ENCODE results near the gene KRTAP4-11. TPM values are rescaled to one million over a fixed set of nuclear protein-coding genes. Genes with fewer than 3 reads are reported as not detected.

The KRTAP4-11 gene
- total and polyA plus RNA-seq, 10 of the 15 experiments (the other 5 are each of a cell fraction or from before 2014, with no cell fraction given), result not detected

- Histone ChIP-seq H3K27ac (ENCODE audit: control insufficient read depth, insufficient read depth) (no peak overlapping the region), H3K4me1 (ENCODE audit: control insufficient read depth, insufficient read depth, low read length) (no peaks in the 10 kb centered on the region), H3K79me2 (ENCODE audit: control insufficient read depth, insufficient read depth, low read length) (no peaks in the 10 kb centered on the region), H2AFZ (ENCODE audit: control insufficient read depth, low read depth, low read length) (no peak overlapping the region), H3K36me3 (ENCODE audit: control insufficient read depth in 2 of 2, insufficient read depth in 2 of 2, low read length in 1 of 2) (no peaks in the 10 kb centered on the region), H3K4me3 (no peak overlapping the region), H4K20me1 (ENCODE audit: control insufficient read depth, insufficient read depth) (no peaks in the 10 kb centered on the region), H3K9ac (ENCODE audit: control insufficient read depth, insufficient read depth, low read length) (no peak overlapping the region), H3K27me3 (replicated peaks in 1 of 2; ENCODE audit: control insufficient read depth in 2 of 2, insufficient read depth in 2 of 2, low read length in 1 of 2) (no peaks in the 10 kb centered on the region; a peak in 2 of 4 replicates), H3K4me2 (ENCODE audit: control insufficient read depth, insufficient read depth) (no peak overlapping the region), H3K9me3 (replicated peaks; ENCODE audit: control insufficient read depth, insufficient read depth, low read length) (no peaks in the 10 kb centered on the region)
- ChIA-PET RAD21 (ENCODE audit: unreplicated experiment) (no interaction called here), SMC1A (ENCODE audit: uncharacterized antibody, unreplicated experiment) (no interaction called here), POLR2A (no interaction called here), CTCF (no interaction called here)
- no peak for TF ChIP-seq EGR1 (IDR thresholded peaks at IDR 0.05; ENCODE audit: borderline replicate concordance in 1 of 2, low read depth in 2 of 2, low read length in 2 of 2)
- no peak for TF ChIP-seq TCF12 (IDR thresholded peaks at IDR 0.05; ENCODE audit: low read depth, low read length)
- no peak for TF ChIP-seq PAX8 (IDR thresholded peaks at IDR 0.05)
- TF ChIP-seq HDAC2 (IDR thresholded peaks at IDR 0.05), result no peak
- no peak for TF ChIP-seq RAD21 (IDR thresholded peaks at IDR 0.05; ENCODE audit: insufficient read depth, low read depth, low read length)
- no peak for TF ChIP-seq ATF2 (IDR thresholded peaks at IDR 0.05; ENCODE audit: low read length)
- no peak for TF ChIP-seq IKZF2 (IDR thresholded peaks at IDR 0.05)
- TF ChIP-seq SMARCA5 (IDR thresholded peaks at IDR 0.05), result no peak
- no peak for TF ChIP-seq MYC (IDR thresholded peaks at IDR 0.05; ENCODE audit: insufficient read depth, insufficient read length, insufficient replicate concordance, low read length, severe bottlenecking)
- TF ChIP-seq E2F8 (IDR thresholded peaks at IDR 0.05; ENCODE audit: low read depth, partially characterized antibody), result no peak
- no peak for TF ChIP-seq SPI1 (IDR thresholded peaks at IDR 0.05; ENCODE audit: borderline replicate concordance, insufficient read depth, low read depth, low read length)
- no peak for TF ChIP-seq ZZZ3 (IDR thresholded peaks at IDR 0.05; ENCODE audit: control insufficient read depth, insufficient read length, low read depth)
- TF ChIP-seq IRF5 (IDR thresholded peaks at IDR 0.05; ENCODE audit: borderline replicate concordance), result no peak
- TF ChIP-seq SREBF2 (IDR thresholded peaks at IDR 0.05; ENCODE audit: low read length), result no peak
- TF ChIP-seq NRF1 (conservative IDR thresholded peaks at IDR 0.05; ENCODE audit: low read depth, low read length), result no peak
- WGBS (ENCODE audit: insufficient coverage, insufficient replicate concordance, low lambda C conversion rate, missing lambda C conversion rate), result 7% methylated on average over 5 of the region's 6 CpGs
- BruUV-seq (replicated peaks), result no TSS peak
- FAIRE-seq, result no peak
- DNase-seq (ENCODE audit: low read depth, low spot score), result no peak
- ATAC-seq, result no peak
- in situ Hi-C loops (cut with MboI), result no loop called here
- intact Hi-C loops (cut with micrococcal nuclease; ENCODE audit: unreplicated experiment), result no loop called here
Measured at GRCh38 chr17:41098481-41098880, 19.7 kb downstream of the KRTAP4-11 start.
